Ovary (tissue), 9 donors: ENCODE data around the gene HAVCR1. TPM values are rescaled to one million over a fixed set of nuclear protein-coding genes. Genes with fewer than 3 reads are reported as not detected.

Source experiments
- DNase-seq, 5 donors: peaks; one replicate each; pipeline ENCODE4 v3.0.0-alpha.2; 2019 to 2020
- H3K27ac ChIP-seq, 2 donors: fragments of 200-600 bp; one replicate each; pipeline versions ENCODE4 v1.5.1 to v1.8.0; 2019 to 2022
- H3K27me3 ChIP-seq: fragments of 200-600 bp; one replicate; pipeline ENCODE4 v1.8.0; 2022
- H3K36me3 ChIP-seq: fragments of 200-600 bp; sonication (generic); one replicate; pipeline ENCODE4 v1.5.1; 2019
- H3K4me1 ChIP-seq: one replicate; pipeline ENCODE4 v1.8.1; 2013; ENCODE audit warnings: mild to moderate bottlenecking, moderate library complexity; ENCODE audit not compliant: insufficient read depth
- H3K4me3 ChIP-seq: fragments of 200-600 bp; sonication (generic); one replicate; pipeline ENCODE4 v1.5.1; 2017
- H3K9me3 ChIP-seq, 2 donors: fragments of 200-600 bp in 1 of 2; sonication (generic) in 1 of 2; one replicate each; pipeline versions ENCODE4 v1.5.1 to v1.8.1; 2013 to 2019; ENCODE audit warnings: mild to moderate bottlenecking in 1 of 2, moderate library complexity in 1 of 2
- CTCF ChIP-seq, 3 donors: fragments of 450-650 bp in 2 of 3; fragments of 200-600 bp in 1 of 3; IDR thresholded peaks; one replicate each; pipeline versions ENCODE4 v1.5.1 to v1.8.0; 2016 to 2022; ENCODE audit warnings: antibody characterized with exemption in 3 of 3, mild to moderate bottlenecking in 1 of 3
- EP300 ChIP-seq: sonication (generic); formaldehyde crosslinking; IDR thresholded peaks from one replicate; pipeline ENCODE4 v1.6.1; 2017; ENCODE audit warnings: antibody characterized with exemption
- POLR2A ChIP-seq: fragments of 450-650 bp; IDR thresholded peaks from one replicate; pipeline ENCODE4 v1.6.1; 2017; ENCODE audit warnings: antibody characterized with exemption, mild to moderate bottlenecking, moderate library complexity
- WGBS, 3 donors: extraction: QIAGEN DNeasy Blood & Tissue Kit in 1 of 3; methylation state at CpG; one replicate each; pipeline versions ENCODE4 v1.1.5 to v1.1.7; 2013 to 2017; 5-methylcytosine and 5-hydroxymethylcytosine counted together
- intact Hi-C, 4 donors: fragments of 100-400 bp; cut with DNase I; formaldehyde crosslinking; loops; one replicate each; pipeline versions ENCODE4 v1.11.0 to v1.15.1; 2022 to 2023
- polyA plus RNA-seq, 2 donors: library from polyadenylated mRNA; stranded (reverse); fragments of 200-250 nt in 1 of 2; fragments of 350-450 nt in 1 of 2; fragmentation: Illumina TruSeq in 1 of 2; extraction: RNeasy Lipid Tissue Mini Kit (QIAGEN cat#74804) in 1 of 2; gene quantifications; one replicate each; pipeline ENCODE4 v1.2.3, GENCODE V29; 2013 to 2014
- total RNA-seq, 7 donors: library from RNA; depleted of rRNA in 2 of 7; stranded (reverse); fragments of >200 nt in 2 of 7; fragmentation: NEBNext Ultra II Directional in 3 of 7; extraction: Animal tissue kit (Norgen Biotek cat#: 25700) in 3 of 7; gene quantifications; one replicate each; pipeline versions ENCODE4 v1.1.0 to v1.2.4, GENCODE V29; 2016 to 2023
- donor health status: DM: no; HTN: no; CAD: no; lungs with moderate emphysema.
- donor health status: DM: no; HTN: no; CAD: no.
- donor health status: Bipolar disorder and iron deficiency.
- donor health status: DM: yes; HTN: yes; CAD: no.
- donor health status: DM: no; HTN: no; CAD: no.
- donor health status: DM: yes; HTN: yes; CAD: no.

Gene HAVCR1
- total and polyA plus RNA-seq, 9 donors: 0.23 TPM; not detected in 8

GRCh38 chr5:157088342-157088990 is 29.6 kb upstream of the HAVCR1 start:
- 73 to 77% (median 75%) methylated on average over 3 of the region's 3 CpGs for WGBS, 3 donors
- H3K4me3 ChIP-seq: no peak overlapping the region
- H3K9me3 ChIP-seq: no peaks in the 10 kb centered on the region
- no peak overlapping the region for H3K27ac ChIP-seq
- H3K36me3 ChIP-seq: no peaks in the 10 kb centered on the region
- intact Hi-C loops: no loop called here
- H3K27me3 ChIP-seq: no peaks in the 10 kb centered on the region
- no peak for TF ChIP-seq EP300
- no peak for TF ChIP-seq CTCF (IDR thresholded peaks at IDR 0.05)
- TF ChIP-seq POLR2A: no peak
- H3K4me1 ChIP-seq: no peaks in the 10 kb centered on the region
- no peak for DNase-seq

- DNase-seq: no peak
- Histone ChIP-seq H3K9me3 (no peaks in the 10 kb centered on the region), H3K27me3 (no peaks in the 10 kb centered on the region), H3K27ac (no peak overlapping the region), H3K4me1 (no peaks in the 10 kb centered on the region), H3K4me3 (no peak overlapping the region), H3K36me3 (no peaks in the 10 kb centered on the region)
- TF ChIP-seq EP300 (no peak), CTCF (IDR thresholded peaks at IDR 0.05) (no peak), POLR2A (no peak)
- WGBS, 3 donors: 84 to 88% (median 85%) methylated on average over 8 of the region's 8 CpGs
- intact Hi-C loops: no loop called here
Observed at GRCh38 chr5:157086751-157087359, 27.9 kb upstream of the HAVCR1 start.

- Histone ChIP-seq H3K36me3 (no peaks in the 10 kb centered on the region), H3K4me3 (no peak overlapping the region), H3K27me3 (no peaks in the 10 kb centered on the region), H3K4me1 (no peaks in the 10 kb centered on the region), H3K27ac (no peak overlapping the region), H3K9me3 (no peaks in the 10 kb centered on the region)
- TF ChIP-seq EP300 (no peak), POLR2A (no peak), CTCF (IDR thresholded peaks at IDR 0.05) (no peak)
- no peak for DNase-seq
- WGBS, 3 donors: 64 to 89% (median 78%) methylated on average over 4 of the region's 4 CpGs
- intact Hi-C loops: no loop called here
Observed at GRCh38 chr5:157085930-157086329, 27.0 kb upstream of the HAVCR1 start.

GRCh38 chr5:157080286-157080685 is 21.4 kb upstream of the HAVCR1 start:
- Histone ChIP-seq H3K27me3 (no peaks in the 10 kb centered on the region), H3K36me3 (no peaks in the 10 kb centered on the region), H3K4me3 (no peak overlapping the region), H3K9me3 (no peaks in the 10 kb centered on the region), H3K27ac (no peak overlapping the region), H3K4me1 (no peaks in the 10 kb centered on the region)
- TF ChIP-seq CTCF (IDR thresholded peaks at IDR 0.05) (no peak), POLR2A (no peak), EP300 (no peak)
- 36 to 56% (median 39%) methylated on average over 2 of the region's 2 CpGs for WGBS, 3 donors
- DNase-seq: no peak
- intact Hi-C loops: no loop called here
